ENCODE measurements around the gene PRDM5. TPM values are rescaled to one million over a fixed set of nuclear protein-coding genes. Genes with fewer than 3 reads are reported as not detected.

The PRDM5 gene
- total RNA-seq, 1 experiment from 2014 or later, result 0.85 TPM

- H3K36me3 ChIP-seq (ENCODE audit: low read depth), result no peaks in the 10 kb centered on the region
- no TSS peak for BruUV-seq (replicated peaks)
- CTCF ChIA-PET, result no interaction called here
- H3K79me2 ChIP-seq (ENCODE audit: low read depth), result no peaks in the 10 kb centered on the region
- no peaks in the 10 kb centered on the region for H3K4me1 ChIP-seq (replicated peaks; ENCODE audit: insufficient read depth)
- no peak overlapping the region for H3K4me3 ChIP-seq
- intact Hi-C loops (cut with micrococcal nuclease; ENCODE audit: unreplicated experiment), result no loop called here
- H2AFZ ChIP-seq, result no peak overlapping the region
- POLR2A ChIA-PET (ENCODE audit: unreplicated experiment), result no interaction called here
- no peak for TF ChIP-seq EZH2 (IDR thresholded peaks at IDR 0.05; ENCODE audit: low read depth)
- no peak for TF ChIP-seq CTCF (conservative IDR thresholded peaks at IDR 0.05)
- no peak for DNase-seq
- H3K27ac ChIP-seq, result no peak overlapping the region
- H3K27me3 ChIP-seq (ENCODE audit: insufficient read depth, low read depth), result no peaks in the 10 kb centered on the region
- H3K9me3 ChIP-seq (ENCODE audit: insufficient read depth, low read depth), result no peaks in the 10 kb centered on the region
- H3K9me2 ChIP-seq (ENCODE audit: insufficient read depth), result no peaks in the 10 kb centered on the region
- no peaks in the 10 kb centered on the region for H3F3A ChIP-seq (ENCODE audit: insufficient read depth, low read depth)
- H4K20me1 ChIP-seq (ENCODE audit: insufficient read depth), result no peaks in the 10 kb centered on the region
- no peak overlapping the region for H3K4me2 ChIP-seq
Observed at GRCh38 chr4:120688791-120689190, 233.7 kb downstream of the PRDM5 start.

GRCh38 chr4:120685756-120686278 is 236.7 kb downstream of the PRDM5 start:
- BruUV-seq (replicated peaks), result no TSS peak
- Histone ChIP-seq H3K9me2 (ENCODE audit: insufficient read depth) (no peaks in the 10 kb centered on the region), H2AFZ (no peak overlapping the region), H3K4me3 (no peak overlapping the region), H3K4me1 (replicated peaks; ENCODE audit: insufficient read depth) (no peaks in the 10 kb centered on the region), H4K20me1 (ENCODE audit: insufficient read depth) (no peaks in the 10 kb centered on the region), H3K27me3 (ENCODE audit: insufficient read depth, low read depth) (no peaks in the 10 kb centered on the region), H3K36me3 (ENCODE audit: low read depth) (no peaks in the 10 kb centered on the region), H3K9me3 (ENCODE audit: insufficient read depth, low read depth) (no peaks in the 10 kb centered on the region), H3K27ac (no peak overlapping the region), H3K4me2 (no peak overlapping the region), H3F3A (ENCODE audit: insufficient read depth, low read depth) (no peaks in the 10 kb centered on the region), H3K79me2 (ENCODE audit: low read depth) (no peaks in the 10 kb centered on the region)
- intact Hi-C loops (cut with micrococcal nuclease; ENCODE audit: unreplicated experiment), result no loop called here
- no peak for TF ChIP-seq EZH2 (IDR thresholded peaks at IDR 0.05; ENCODE audit: low read depth)
- no peak for TF ChIP-seq CTCF (conservative IDR thresholded peaks at IDR 0.05)
- ChIA-PET POLR2A (ENCODE audit: unreplicated experiment) (no interaction called here), CTCF (no interaction called here)
- DNase-seq, result no peak

GRCh38 chr4:120683897-120684540 is 238.5 kb downstream of the PRDM5 start:
- no peaks in the 10 kb centered on the region for H3F3A ChIP-seq (ENCODE audit: insufficient read depth, low read depth)
- H3K4me1 ChIP-seq (replicated peaks; ENCODE audit: insufficient read depth), result no peaks in the 10 kb centered on the region
- no peaks in the 10 kb centered on the region for H3K79me2 ChIP-seq (ENCODE audit: low read depth)
- no peak overlapping the region for H3K27ac ChIP-seq
- H3K4me2 ChIP-seq, result no peak overlapping the region
- BruUV-seq (replicated peaks), result no TSS peak
- no peak overlapping the region; the same call in 1 of the 2 replicates for H2AFZ ChIP-seq
- ChIA-PET CTCF (no interaction called here), POLR2A (ENCODE audit: unreplicated experiment) (no interaction called here)
- H3K9me3 ChIP-seq (ENCODE audit: insufficient read depth, low read depth), result no peaks in the 10 kb centered on the region
- H4K20me1 ChIP-seq (ENCODE audit: insufficient read depth), result no peaks in the 10 kb centered on the region
- H3K4me3 ChIP-seq, result no peak overlapping the region
- no peaks in the 10 kb centered on the region for H3K36me3 ChIP-seq (ENCODE audit: low read depth)
- H3K9me2 ChIP-seq (ENCODE audit: insufficient read depth), result no peaks in the 10 kb centered on the region
- no peaks in the 10 kb centered on the region for H3K27me3 ChIP-seq (ENCODE audit: insufficient read depth, low read depth)
- intact Hi-C loops (cut with micrococcal nuclease; ENCODE audit: unreplicated experiment), result no loop called here
- no peak for TF ChIP-seq CTCF (conservative IDR thresholded peaks at IDR 0.05)
- TF ChIP-seq EZH2 (IDR thresholded peaks at IDR 0.05; ENCODE audit: low read depth), result no peak
- no peak for DNase-seq
